ENCODE results near the gene SFSWAP.

The SFSWAP gene

DNA sequence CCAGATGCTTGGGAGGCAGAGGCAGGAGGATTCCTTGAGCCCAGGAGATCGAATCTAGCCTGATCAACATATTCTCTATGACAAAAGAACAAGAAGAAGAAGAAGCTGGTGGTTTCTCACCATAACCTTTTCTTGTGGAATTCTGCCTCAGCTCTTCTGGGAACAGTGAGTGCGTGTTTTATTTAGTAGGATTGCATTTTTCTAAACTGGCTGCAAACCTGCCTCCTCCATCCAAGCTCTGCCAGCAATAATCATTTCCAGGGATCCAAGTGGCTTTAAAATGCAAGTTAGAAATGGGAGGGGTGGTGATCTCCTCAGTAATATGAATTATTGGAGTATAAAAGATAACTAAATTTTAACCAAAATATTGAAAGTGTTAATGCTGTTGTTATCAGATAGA is 71.2 kb downstream of the SFSWAP start:
- TF ChIP-seq ZFP3 (CRISPR knock-in tag; IDR thresholded peaks at IDR 0.05), result no peak
- TF ChIP-seq SNAI2 (CRISPR knock-in tag; IDR thresholded peaks at IDR 0.05), result no peak
- TF ChIP-seq ZNF565 (CRISPR knock-in tag; conservative IDR thresholded peaks at IDR 0.05; ENCODE audit: low read depth), result no peak
- no peak for TF ChIP-seq ZC3H10 (CRISPR knock-in tag; IDR thresholded peaks at IDR 0.05)
- no peak for TF ChIP-seq ZNF70 (CRISPR knock-in tag; IDR thresholded peaks at IDR 0.05)
- TF ChIP-seq OSR1 (CRISPR knock-in tag; IDR thresholded peaks at IDR 0.05), result no peak
- no peak for TF ChIP-seq RARB (CRISPR knock-in tag; IDR thresholded peaks at IDR 0.05)
- TF ChIP-seq, protein P1, sequence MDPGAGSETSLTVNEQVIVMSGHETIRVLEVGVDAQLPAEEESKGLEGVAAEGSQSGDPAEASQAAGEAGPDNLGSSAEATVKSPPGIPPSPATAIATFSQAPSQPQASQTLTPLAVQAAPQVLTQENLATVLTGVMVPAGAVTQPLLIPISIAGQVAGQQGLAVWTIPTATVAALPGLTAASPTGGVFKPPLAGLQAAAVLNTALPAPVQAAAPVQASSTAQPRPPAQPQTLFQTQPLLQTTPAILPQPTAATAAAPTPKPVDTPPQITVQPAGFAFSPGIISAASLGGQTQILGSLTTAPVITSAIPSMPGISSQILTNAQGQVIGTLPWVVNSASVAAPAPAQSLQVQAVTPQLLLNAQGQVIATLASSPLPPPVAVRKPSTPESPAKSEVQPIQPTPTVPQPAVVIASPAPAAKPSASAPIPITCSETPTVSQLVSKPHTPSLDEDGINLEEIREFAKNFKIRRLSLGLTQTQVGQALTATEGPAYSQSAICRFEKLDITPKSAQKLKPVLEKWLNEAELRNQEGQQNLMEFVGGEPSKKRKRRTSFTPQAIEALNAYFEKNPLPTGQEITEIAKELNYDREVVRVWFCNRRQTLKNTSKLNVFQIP (CRISPR knock-in tag; IDR thresholded peaks at IDR 0.05; ENCODE audit: borderline replicate concordance, low read depth), result no peak
- no peak for ATAC-seq

DNA sequence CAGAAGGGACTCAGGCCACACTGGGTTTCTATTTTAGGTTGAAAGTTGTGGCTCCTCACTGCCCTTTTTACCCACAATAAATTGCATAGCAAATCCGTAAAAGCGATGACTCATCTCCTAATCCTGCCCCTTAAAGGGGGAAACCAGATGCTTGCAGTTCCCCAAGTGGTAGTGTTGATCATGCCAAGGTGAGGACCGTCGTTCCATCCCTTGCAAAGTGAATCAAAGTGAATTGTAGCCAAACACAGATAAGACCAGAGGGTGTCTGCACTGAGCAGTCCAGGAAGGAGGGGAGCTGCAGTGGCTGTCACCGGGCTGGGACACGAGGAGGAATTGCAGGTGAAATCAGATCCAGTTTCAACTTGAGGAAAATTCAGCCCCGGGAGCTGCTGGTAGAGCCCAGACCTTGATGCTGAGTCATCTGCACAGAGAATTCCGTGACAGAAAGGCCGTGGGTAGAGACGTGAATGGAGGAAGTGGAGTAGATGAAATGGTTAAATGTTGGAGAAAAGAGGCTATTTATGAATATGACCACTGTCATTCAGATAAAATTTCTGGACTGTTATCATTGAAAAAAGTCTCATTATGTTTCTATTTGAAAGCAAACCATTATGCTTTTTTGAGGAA is 73.1 kb downstream of the SFSWAP start:
- no peak for TF ChIP-seq GLIS3 (CRISPR knock-in tag; IDR thresholded peaks at IDR 0.05)
- no peak for TF ChIP-seq TCF4 (CRISPR knock-in tag; IDR thresholded peaks at IDR 0.05; ENCODE audit: borderline replicate concordance)
- no peak for TF ChIP-seq TOX (CRISPR knock-in tag; IDR thresholded peaks at IDR 0.05; ENCODE audit: borderline replicate concordance)
- no peak for TF ChIP-seq BACH2 (CRISPR knock-in tag; IDR thresholded peaks at IDR 0.05; ENCODE audit: borderline replicate concordance)
- peak; percentile 87 for ATAC-seq

DNA sequence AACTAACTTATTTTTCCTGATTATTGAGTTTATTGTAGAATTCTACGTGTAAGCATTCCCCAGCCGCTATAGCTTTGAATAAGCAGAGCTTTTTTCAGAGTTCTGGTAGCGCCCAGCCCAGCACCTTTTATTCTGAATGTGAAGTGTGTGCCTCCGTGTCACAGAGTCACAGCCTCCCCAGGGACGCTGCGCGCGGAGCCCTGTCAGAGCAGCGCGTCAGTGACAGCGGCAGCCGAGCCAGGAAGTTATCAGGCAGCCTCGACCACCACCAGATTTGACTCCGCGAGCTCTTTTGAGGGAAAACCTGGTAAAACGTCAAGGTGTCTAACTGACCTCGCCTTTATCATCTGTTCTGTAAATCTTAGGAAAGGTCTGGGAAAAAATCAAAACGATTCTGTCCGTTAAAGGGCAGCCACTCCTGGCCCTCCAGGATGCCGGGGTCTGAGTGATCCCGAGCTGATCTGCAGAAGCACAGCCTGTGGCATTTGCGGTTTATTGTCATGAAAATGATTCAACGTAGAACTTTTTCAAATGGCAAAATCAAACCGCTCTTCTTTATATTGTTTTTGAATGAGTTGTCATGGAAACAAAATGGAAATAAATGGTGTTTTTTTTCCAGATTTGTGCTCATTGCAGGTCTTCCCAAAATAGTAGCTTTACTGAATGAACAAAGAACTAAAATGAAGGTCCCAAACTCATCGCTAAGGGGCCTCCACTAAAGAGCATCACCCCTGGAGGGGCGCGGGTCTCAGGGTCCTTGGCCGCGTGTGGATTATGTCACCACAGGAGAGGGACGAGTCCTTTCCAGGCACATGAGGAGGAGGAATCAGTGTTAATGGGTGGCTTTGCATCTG is 74.2 kb downstream of the SFSWAP start:
- TF ChIP-seq, protein P1 (CRISPR knock-in tag; IDR thresholded peaks at IDR 0.05; ENCODE audit: borderline replicate concordance, low read depth), result no peak
- TF ChIP-seq ISL1 (CRISPR knock-in tag; IDR thresholded peaks at IDR 0.05) (no peak), TCF4 (CRISPR knock-in tag; IDR thresholded peaks at IDR 0.05; ENCODE audit: borderline replicate concordance) (no peak), BACH2 (CRISPR knock-in tag; IDR thresholded peaks at IDR 0.05; ENCODE audit: borderline replicate concordance) (no peak), ZNF70 (CRISPR knock-in tag; IDR thresholded peaks at IDR 0.05) (no peak), ESRRG (CRISPR knock-in tag; IDR thresholded peaks at IDR 0.05) (no peak), GLIS3 (CRISPR knock-in tag; IDR thresholded peaks at IDR 0.05) (no peak), CSDC2 (CRISPR knock-in tag; IDR thresholded peaks at IDR 0.05) (no peak), OSR1 (CRISPR knock-in tag; IDR thresholded peaks at IDR 0.05) (no peak), ZC3H10 (CRISPR knock-in tag; IDR thresholded peaks at IDR 0.05) (no peak), ZNF8 (CRISPR knock-in tag; IDR thresholded peaks at IDR 0.05) (no peak), ARNTL (CRISPR knock-in tag; IDR thresholded peaks at IDR 0.05; ENCODE audit: borderline replicate concordance, low read depth) (no peak), RARB (CRISPR knock-in tag; IDR thresholded peaks at IDR 0.05) (no peak), ZNF565 (CRISPR knock-in tag; conservative IDR thresholded peaks at IDR 0.05; ENCODE audit: low read depth) (no peak), ZFP30 (CRISPR knock-in tag; IDR thresholded peaks at IDR 0.05) (no peak), SNAI2 (CRISPR knock-in tag; IDR thresholded peaks at IDR 0.05) (no peak)
- TF ChIP-seq, protein P2, sequence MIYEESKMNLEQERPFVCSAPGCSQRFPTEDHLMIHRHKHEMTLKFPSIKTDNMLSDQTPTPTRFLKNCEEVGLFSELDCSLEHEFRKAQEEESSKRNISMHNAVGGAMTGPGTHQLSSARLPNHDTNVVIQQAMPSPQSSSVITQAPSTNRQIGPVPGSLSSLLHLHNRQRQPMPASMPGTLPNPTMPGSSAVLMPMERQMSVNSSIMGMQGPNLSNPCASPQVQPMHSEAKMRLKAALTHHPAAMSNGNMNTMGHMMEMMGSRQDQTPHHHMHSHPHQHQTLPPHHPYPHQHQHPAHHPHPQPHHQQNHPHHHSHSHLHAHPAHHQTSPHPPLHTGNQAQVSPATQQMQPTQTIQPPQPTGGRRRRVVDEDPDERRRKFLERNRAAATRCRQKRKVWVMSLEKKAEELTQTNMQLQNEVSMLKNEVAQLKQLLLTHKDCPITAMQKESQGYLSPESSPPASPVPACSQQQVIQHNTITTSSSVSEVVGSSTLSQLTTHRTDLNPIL (CRISPR knock-in tag; IDR thresholded peaks at IDR 0.05; ENCODE audit: low read depth), result no peak
- TF ChIP-seq, protein P3, sequence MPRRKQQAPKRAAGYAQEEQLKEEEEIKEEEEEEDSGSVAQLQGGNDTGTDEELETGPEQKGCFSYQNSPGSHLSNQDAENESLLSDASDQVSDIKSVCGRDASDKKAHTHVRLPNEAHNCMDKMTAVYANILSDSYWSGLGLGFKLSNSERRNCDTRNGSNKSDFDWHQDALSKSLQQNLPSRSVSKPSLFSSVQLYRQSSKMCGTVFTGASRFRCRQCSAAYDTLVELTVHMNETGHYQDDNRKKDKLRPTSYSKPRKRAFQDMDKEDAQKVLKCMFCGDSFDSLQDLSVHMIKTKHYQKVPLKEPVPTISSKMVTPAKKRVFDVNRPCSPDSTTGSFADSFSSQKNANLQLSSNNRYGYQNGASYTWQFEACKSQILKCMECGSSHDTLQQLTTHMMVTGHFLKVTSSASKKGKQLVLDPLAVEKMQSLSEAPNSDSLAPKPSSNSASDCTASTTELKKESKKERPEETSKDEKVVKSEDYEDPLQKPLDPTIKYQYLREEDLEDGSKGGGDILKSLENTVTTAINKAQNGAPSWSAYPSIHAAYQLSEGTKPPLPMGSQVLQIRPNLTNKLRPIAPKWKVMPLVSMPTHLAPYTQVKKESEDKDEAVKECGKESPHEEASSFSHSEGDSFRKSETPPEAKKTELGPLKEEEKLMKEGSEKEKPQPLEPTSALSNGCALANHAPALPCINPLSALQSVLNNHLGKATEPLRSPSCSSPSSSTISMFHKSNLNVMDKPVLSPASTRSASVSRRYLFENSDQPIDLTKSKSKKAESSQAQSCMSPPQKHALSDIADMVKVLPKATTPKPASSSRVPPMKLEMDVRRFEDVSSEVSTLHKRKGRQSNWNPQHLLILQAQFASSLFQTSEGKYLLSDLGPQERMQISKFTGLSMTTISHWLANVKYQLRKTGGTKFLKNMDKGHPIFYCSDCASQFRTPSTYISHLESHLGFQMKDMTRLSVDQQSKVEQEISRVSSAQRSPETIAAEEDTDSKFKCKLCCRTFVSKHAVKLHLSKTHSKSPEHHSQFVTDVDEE (CRISPR knock-in tag; IDR thresholded peaks at IDR 0.05), result no peak
- TF ChIP-seq, protein P4, sequence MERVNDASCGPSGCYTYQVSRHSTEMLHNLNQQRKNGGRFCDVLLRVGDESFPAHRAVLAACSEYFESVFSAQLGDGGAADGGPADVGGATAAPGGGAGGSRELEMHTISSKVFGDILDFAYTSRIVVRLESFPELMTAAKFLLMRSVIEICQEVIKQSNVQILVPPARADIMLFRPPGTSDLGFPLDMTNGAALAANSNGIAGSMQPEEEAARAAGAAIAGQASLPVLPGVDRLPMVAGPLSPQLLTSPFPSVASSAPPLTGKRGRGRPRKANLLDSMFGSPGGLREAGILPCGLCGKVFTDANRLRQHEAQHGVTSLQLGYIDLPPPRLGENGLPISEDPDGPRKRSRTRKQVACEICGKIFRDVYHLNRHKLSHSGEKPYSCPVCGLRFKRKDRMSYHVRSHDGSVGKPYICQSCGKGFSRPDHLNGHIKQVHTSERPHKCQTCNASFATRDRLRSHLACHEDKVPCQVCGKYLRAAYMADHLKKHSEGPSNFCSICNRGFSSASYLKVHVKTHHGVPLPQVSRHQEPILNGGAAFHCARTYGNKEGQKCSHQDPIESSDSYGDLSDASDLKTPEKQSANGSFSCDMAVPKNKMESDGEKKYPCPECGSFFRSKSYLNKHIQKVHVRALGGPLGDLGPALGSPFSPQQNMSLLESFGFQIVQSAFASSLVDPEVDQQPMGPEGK (CRISPR knock-in tag; IDR thresholded peaks at IDR 0.05; ENCODE audit: borderline replicate concordance), result no peak

More for the DNA sequence above, 74.2 kb downstream of the SFSWAP start:
- no peak for ATAC-seq

All from SK-N-SH treated with all-trans-retinoic acid at 6 μM for 48 hours (cell line).